Medulla oblongata (tissue), 1 donor: Measurements from ENCODE around the gene SH3GL1.

Source experiments
- DNase-seq: peaks from one replicate; pipeline ENCODE4 v3.0.0-alpha.2; 2015; ENCODE audit errors: extremely low spot score

SH3GL1 gene

DNA sequence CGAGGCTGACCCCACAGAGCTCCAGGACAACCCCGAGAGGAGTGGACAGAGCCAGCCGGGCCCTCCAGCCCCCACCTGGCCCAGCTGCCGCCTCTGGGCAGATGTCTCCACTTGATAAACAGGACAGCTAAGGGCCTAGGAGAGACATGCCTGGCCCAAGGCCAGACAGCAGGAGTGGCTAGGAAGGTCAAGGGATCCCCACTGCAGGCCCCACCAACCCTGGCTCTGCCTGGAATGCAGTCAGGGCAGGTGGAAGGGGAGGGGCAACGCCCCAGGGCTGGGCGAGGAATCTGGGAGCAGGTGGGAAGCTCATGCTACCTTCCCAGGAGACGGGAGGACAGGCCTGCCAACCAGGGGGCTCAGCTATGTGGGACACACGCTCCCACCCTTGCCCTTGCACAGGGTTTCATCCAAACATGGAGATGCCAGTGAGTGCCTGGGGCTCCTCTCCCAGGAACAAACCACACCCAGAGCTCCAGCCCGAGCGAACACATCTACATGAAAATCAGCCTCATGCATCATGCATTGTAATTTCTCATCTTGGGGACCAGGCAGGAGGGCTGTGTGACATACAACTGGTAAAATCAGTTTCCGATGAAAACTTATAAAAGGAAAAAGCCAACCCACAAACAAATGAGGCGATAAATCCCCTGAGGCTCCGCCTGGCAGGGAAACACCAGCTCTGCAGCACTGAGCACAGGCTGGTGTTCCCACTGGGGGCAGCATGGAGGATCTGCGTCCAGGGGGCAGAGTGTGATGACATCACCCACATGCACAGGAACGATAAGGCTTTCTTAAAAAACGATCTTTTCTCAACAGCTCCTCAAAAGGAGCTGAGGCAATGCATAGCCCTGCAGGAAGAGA lies 25.0 kb downstream of the SH3GL1 start:
- DNase-seq: no peak

DNA sequence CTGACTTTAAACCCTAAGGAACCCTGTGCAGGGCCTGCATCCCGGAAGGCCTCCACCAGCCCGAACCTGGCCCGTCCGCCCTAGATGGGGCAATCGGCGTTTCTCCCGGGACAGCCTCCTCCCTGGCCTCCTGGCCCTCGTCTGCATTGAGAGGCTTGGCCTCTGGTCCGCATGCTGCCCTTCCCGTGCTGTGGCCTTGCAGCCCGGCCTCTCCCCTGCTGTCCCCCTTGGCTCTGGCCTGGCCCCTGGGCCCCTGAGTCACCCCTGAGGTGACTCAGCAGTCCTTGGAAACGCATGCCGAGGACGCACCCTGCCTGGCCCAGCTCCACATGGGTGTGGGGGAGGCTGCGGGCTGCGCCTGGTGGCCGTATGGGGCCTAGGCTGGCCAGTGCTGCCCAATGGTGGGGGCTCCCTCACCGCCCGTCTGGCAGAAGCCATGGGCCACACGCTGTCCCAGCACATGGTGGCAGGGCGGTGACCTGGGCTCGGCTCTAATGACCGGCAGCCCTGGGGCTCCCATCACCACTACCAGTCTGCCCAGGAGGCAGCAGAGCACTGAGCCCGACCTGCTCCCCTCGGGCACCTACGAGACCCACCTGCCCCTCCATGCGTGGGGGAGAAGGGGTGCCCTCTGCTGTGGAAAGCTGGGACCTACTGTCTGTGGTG lies 25.7 kb downstream of the SH3GL1 start:
- DNase-seq: no peak

DNA sequence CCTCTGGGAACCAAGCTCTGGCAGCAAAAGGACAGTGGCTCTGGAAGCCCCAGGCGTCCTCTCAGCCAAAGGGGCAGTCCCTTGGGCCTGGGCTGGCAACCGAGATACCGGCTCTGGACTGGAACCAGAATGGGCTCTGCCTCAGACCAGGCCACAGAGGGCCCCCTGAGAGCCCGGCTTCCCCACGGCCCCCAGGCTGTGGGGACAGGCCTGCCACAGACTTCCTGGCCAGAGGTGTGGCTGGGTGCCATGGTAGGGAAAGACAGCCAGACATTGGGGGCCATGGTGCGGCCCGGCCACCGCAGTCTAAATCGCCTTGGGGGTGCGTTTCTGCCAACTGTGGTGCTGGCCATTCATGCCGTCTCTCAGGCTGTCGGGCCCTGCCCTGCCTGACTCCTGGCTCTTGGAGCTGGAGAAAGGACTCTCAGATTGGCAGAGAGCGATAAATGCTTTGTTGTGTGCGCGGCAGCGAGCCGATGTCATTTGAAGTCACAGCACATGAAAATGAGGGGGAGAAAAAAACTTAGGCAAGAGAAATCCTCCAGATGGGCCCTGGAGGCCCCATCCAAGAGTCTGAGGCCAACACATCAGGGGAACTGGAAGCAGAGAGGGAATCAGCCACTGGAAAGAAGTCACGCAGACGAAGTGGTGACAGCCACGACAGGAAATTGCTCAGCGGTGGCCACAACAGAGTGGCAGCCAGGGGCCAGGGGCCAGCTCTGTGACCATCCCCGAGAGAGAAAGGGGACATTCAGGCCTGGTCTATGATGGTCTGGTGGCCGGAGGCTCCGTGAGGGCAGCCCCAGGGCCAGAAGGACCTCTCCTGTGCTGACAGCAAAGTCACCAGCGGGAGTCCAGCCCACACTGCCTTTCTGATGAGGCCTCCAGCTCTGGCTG lies 26.5 kb downstream of the SH3GL1 start:
- peak; percentile 89 for DNase-seq

DNA sequence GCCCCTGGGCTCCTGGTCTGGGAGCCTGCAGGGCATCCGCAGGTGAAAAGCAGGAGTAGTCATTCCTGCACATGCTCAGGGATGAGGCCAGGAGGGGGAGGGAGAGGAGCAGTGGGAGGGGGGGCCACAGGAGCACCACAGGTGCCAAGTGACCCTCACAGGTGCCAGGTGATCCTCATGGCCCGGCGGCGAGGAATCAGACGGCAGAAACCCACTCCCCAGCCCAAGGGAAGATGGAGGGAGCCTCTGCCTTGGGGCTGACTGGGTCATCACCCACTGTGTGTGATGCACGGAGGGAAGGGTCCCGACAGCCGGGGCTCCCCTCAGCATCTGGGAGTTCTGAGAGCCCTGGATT lies 27.4 kb downstream of the SH3GL1 start:
- DNase-seq: no peak

DNA sequence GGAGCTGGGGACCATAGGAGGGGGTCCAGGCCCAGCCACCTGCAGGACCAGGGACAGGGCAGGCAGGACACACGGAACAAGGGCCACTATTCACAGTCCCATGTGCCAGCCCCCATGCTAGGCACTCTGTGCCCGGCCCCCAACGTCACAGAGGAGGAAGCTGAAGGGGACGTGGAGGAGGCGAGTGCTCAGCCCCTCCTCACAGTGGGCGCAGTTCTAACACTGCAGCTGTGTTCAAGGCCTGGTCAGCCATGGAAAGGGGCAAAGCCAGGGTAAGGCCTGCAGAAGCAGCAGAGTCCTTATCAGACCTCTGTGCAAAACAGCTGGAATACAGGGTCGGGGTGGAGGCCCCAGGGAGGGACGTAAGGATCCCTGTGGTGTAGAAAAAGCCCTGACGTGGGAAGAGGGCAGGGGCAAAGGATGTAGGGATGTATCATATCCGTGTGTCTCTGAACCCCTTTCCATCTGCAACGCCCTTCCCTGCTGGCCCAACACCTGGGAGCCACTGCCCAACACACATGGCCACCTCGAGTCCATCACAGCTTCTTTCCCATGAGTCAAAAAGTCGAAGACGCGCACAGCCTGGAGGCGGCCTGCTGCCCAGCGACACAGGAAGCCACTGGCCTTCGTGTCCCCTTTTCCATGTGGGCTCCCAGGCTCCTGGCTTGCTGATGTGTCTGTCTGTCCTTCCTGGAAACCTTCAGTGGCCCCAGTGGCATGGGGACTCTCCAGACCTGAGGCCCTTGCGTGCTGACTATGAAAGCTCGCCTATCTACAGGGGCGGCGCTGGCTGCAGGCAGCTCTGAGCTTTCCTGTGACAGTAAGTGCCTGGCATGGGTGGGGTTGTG lies 28.0 kb downstream of the SH3GL1 start:
- DNase-seq: no peak

DNA sequence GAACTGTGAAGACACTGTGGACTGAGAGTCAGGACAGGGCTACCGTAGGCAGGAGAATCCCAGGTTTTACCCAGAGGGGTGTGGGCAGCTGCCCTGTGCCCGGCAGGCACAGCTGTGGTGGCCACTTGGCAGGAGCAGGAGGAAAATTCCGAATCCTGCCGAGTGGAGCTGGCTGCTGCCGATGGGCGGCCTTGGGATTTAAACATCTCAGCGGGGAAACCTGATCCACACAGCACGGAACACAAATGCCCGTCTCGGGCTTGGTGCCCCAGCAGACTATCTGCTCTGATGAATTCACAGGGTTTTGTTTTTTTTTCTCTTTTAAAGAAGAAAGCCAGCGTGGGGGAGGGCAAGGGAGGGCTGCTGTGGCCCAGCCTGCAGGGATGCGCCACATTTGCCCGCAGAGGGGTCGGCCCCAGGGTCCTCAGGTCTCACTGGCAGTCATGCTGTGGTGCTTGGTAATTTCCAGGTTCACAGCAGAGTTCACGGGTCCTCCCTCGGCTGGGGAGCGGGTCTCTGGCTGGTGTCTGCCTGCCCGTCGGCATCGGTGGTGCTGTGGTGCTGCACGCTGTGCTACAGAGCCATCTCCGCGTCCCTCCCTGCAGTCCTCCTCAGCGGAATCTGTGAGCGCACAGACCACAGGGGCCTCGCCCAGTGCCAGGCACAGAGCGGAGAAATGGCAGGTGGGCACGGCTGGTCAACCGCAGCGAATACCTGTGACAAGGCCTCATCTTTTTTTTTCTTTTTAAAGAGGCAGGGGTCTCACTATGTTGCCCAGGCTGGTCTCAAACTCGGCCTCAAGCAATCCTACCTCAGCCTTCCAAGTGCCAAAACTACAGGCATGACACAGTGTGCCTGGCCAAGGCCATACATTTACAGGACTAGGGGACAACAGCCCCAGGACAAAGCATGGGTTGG lies 28.8 kb downstream of the SH3GL1 start:
- no peak for DNase-seq

DNA sequence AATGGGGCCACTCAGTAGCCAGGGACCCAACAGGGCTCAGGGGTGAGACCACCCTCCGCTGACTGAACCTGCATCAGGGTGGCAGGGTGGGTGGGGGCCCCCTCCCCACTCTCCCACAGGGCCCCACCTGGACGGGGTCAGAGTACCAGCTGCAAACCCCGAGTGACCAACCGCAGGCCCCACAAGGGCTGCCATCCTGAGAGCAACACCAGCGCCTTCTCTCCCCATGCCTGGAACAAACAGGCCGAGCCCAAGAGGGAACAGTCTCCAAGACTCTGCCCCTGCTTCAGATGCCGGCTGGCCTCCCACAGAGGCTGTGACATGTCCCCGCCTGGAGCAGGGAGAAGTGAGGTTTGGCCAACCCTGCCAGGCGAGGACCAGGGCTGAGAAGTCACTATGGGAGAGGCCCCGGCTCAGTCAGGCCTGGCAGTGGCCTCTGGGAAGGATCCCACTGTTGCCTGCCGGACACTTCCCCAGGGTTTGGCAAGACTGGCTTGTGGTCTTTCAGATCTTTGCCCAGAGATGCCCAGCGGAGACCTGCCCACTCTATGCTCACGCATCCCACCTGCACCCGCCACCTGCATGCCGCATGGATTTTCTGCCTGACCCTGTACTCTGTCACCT lies 29.8 kb downstream of the SH3GL1 start:
- DNase-seq: no peak

GRCh38 chr19:4369888-4370260 lies 30.5 kb downstream of the SH3GL1 start:
- DNase-seq: peak; percentile 81

DNA sequence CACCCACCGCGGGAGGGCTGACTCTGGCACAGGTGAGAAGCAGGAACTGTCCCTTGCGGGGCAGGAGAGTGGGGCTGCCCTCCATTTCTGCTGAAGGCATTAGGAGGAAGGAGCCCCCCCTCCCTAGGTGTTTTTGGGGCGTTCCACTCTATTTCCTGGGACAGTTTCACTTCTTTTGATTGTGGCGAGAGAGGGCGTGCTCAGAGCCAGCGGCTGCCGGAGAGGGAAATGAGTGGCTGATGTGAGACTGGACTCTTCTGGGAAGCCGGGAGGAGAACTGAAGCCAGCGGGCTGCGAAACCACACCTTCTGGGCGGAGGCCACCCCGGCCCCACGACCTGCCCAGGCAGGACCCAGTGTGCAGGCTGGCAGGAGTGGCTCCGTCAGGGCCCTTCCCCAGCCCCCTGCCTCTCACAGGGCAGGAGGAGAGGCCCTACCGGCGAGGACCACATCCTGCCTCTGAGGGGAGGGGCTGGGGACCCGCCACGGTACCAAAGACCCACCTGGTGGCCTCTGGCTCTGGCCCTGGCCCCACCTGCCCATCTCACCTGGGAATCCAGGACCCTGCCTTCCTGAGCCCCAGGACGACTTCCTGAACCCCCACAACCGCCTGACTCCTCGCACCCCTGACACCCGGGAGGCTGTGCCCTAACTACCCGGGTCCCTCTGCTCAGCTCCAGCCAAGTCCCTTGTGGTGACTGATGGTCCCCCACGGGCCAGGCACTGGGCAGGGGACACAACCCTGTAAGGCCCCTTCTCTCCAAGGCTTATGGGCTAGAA lies 31.0 kb downstream of the SH3GL1 start:
- peak; percentile 67 for DNase-seq

DNA sequence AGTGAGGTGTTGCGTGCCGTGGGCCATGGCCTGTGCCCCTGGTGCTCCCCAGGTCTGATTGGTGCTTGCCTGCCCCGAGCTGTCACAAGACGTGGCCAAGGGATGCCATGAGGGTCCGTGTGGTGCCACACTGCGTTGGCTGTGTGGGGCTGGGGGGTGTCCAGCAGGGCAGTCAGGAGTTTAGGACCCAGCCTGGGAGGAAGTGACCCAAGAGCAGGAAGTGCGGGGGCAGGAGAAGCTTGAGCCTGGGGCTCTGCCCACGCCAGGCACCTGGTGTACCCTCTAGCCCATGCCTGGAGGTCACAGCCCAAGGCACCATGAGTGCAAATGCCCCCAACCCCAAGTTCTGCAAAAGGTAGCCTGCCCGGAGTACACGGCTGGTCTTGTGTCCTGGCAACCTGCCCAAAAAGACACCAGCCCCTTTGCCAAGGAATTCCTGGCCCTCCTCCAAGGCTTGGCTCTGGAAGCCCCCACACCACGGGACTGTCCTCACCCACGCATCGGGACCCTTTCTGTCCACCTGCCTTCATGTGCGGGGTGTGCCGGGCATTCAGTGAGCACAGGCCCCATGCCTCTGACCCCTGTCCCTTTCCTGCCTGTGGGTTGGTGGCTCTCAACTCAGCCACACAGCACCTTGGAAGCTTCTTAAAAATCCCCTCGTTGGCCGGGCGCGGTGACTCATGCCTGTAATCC lies 32.1 kb downstream of the SH3GL1 start:
- no peak for DNase-seq

DNA sequence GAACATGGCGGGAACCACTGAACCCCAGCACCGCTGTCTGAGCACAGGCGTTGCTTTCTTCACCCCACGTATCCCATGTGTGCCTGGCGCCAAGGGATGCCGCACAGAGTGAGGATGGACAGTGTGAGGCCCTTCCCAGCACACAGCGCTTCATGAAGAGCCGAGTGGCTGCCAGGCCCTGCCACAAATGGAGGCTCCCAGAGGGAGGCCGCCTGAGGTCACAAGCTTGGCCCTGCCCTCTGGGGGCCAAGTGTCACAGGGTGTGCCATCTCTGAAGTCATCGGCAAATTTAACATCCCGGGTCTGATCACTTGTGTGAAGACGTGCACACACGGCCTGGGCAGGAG lies 32.6 kb downstream of the SH3GL1 start:
- DNase-seq: no peak

GRCh38 chr19:4367336-4367723 lies 33.0 kb downstream of the SH3GL1 start:
- DNase-seq: no peak

DNA sequence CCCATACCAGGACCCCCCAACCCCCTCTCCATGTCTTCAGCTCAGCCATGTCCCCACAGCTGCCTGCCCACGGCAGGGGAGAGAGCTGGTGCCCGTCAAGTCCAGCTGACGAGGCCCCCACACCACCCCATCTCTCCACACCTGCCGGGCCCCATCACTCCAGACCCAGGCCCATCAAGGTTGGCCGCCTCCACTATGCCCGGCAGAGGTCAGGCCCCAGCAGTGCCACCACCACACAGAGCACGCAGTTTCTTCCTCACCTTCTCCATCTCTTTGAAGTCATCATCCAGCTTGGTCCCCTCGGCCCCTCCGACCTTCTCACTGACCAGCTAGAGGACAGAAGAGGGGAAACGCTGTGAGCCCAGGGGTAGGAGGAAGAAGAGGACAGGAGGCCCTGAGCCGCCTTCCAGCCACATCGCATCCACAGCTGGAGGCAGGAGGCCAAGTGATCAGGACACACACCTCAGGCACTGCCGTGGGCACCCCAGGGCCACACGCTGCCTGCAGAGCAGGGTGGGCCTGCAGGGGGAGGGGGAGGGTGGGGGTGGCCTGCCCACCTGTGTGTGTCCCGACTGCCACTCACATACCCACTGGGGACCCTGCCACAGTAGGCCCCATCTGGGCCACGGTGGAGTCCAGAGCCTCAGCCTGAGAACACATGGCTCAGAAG lies 33.5 kb downstream of the SH3GL1 start:
- DNase-seq: no peak

DNA sequence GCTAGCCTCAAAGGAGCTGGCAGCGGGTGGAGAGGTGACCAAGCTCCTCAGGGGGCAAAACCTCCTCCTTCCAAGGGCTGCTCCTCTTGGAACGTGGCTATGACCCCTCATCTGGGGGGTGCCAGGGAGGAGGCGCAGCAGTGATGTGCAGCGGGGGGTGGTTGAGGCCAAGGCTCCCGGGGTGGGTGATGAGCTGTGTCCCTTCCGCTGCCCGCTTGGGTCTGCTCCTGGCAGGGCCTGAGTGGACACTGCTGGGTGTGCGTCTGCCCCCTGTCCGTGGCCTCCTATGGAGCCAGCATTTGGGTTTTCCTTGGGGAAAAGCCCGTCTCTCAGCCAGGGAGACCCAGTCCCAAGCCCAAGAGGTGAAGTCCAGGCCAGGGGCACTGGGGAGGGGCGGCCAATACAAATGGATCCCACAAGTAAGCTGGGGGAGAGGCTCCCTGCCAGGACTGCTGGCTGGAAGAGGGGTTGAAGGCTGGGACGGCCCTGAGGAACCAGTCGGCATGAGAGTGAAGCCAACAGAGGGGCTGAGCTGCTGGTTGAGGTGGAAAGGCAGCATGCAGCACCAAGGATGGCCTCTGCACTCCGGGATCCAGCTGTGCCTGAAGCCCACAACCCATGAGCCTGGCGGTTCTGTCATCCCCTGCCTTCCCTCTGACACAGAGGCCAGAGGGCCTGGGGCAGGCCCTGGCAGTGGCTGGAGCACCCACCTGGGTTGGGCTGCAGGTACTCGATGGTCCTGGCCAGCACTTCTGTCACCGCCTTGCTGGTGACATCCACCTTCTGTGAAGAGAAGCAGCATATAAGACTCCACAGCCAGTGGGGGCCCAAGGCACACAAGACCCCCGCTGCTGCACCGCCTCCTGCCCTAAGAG lies 34.3 kb downstream of the SH3GL1 start:
- no peak for DNase-seq

GRCh38 chr19:4365341-4365740 lies 35.0 kb downstream of the SH3GL1 start:
- DNase-seq: no peak

- DNase-seq: no peak
Observed at GRCh38 chr19:4363571-4364304, 36.6 kb downstream of the SH3GL1 start.
